Fibroblast of pulmonary artery (primary cell): ENCODE results near the gene FAT4.
A peak's percentile ranks its signal among the peaks of the same experiment; 100 is the strongest.

Experiments used
- DNase-seq: peaks from one replicate; pipeline ENCODE4 v3.0.0-alpha.2; 2010; ENCODE audit warnings: low read depth
- H3K4me3 ChIP-seq: replicated peaks from 2 replicates; pipeline ENCODE4 v1.5.1; 2011; ENCODE audit warnings: low read depth, mild to moderate bottlenecking, control low read depth, low read length, moderate library complexity
- CTCF ChIP-seq: IDR thresholded peaks from 2 replicates; pipeline ENCODE4 v1.5.1; 2011; ENCODE audit warnings: mild to moderate bottlenecking, control low read depth, low read length, inconsistent platforms; ENCODE audit errors: missing control alignments

The FAT4 gene

GRCh38 chr4:125350470-125351135 is 35.8 kb downstream of the FAT4 start:
- DNase-seq = no peak
- no peak overlapping the region for H3K4me3 ChIP-seq
- no peak for TF ChIP-seq CTCF

GRCh38 chr4:125352521-125352920 is 37.8 kb downstream of the FAT4 start:
- TF ChIP-seq CTCF = no peak
- no peak overlapping the region for H3K4me3 ChIP-seq
- DNase-seq = no peak

GRCh38 chr4:125353131-125353530 is 38.4 kb downstream of the FAT4 start:
- TF ChIP-seq CTCF = no peak
- no peak for DNase-seq
- H3K4me3 ChIP-seq = no peak overlapping the region

GRCh38 chr4:125355791-125356190 is 41.0 kb downstream of the FAT4 start:
- no peak for TF ChIP-seq CTCF
- H3K4me3 ChIP-seq = no peak overlapping the region
- peak; percentile 14 for DNase-seq

- H3K4me3 ChIP-seq = no peak overlapping the region
- no peak for TF ChIP-seq CTCF
- no peak for DNase-seq
These were observed 42.9 kb downstream of the FAT4 start for GRCh38 chr4:125357675-125358074.

- no peak overlapping the region for H3K4me3 ChIP-seq
- no peak for TF ChIP-seq CTCF
- DNase-seq = no peak
These were observed 43.7 kb downstream of the FAT4 start for GRCh38 chr4:125358453-125358852.

- DNase-seq = no peak
- no peak for TF ChIP-seq CTCF
- no peak overlapping the region for H3K4me3 ChIP-seq
These were observed 44.6 kb downstream of the FAT4 start for GRCh38 chr4:125359363-125359762.
